Nephron (organoid): ENCODE results near the gene MGA.

Experiments used
- H3K27ac Mint-ChIP-seq, 3 experiments: 2 replicates each; pipeline ENCODE4 v1.8.0; 2020; ENCODE audit warnings: mixed read lengths in 3 of 3, mild to moderate bottlenecking in 2 of 3, moderate library complexity in 1 of 3
- H3K27me3 Mint-ChIP-seq: 2 replicates; pipeline ENCODE4 v1.8.0; 2021; ENCODE audit warnings: low read depth, mild to moderate bottlenecking, moderate library complexity, mixed read lengths
- H3K36me3 Mint-ChIP-seq: 2 replicates; pipeline ENCODE4 v1.8.0; 2020; ENCODE audit warnings: low read depth, mixed read lengths
- H3K4me1 Mint-ChIP-seq: 2 replicates; pipeline ENCODE4 v1.8.0; 2020; ENCODE audit warnings: mixed read lengths
- H3K4me3 Mint-ChIP-seq, 3 experiments: 2 replicates each; pipeline ENCODE4 v1.8.0; 2020; ENCODE audit warnings: mild to moderate bottlenecking in 3 of 3, mixed read lengths in 3 of 3, moderate library complexity in 2 of 3
- H3K9me3 Mint-ChIP-seq: 2 replicates; pipeline ENCODE4 v1.8.0; 2020; ENCODE audit warnings: mixed read lengths
- TF ChIP-seq, protein P1 (sequence below), 3 experiments: fragments of 200-600 bp; sonication (generic); IDR thresholded peaks; one replicate each; pipeline ENCODE4 v1.5.0; 2021; ENCODE audit warnings: antibody characterized with exemption in 3 of 3; ENCODE audit not compliant: unreplicated experiment in 3 of 3

The MGA gene

GRCh38 chr15:41659855-41660234 lies 360 bp upstream of the MGA start:
- TF ChIP-seq, protein P1, sequence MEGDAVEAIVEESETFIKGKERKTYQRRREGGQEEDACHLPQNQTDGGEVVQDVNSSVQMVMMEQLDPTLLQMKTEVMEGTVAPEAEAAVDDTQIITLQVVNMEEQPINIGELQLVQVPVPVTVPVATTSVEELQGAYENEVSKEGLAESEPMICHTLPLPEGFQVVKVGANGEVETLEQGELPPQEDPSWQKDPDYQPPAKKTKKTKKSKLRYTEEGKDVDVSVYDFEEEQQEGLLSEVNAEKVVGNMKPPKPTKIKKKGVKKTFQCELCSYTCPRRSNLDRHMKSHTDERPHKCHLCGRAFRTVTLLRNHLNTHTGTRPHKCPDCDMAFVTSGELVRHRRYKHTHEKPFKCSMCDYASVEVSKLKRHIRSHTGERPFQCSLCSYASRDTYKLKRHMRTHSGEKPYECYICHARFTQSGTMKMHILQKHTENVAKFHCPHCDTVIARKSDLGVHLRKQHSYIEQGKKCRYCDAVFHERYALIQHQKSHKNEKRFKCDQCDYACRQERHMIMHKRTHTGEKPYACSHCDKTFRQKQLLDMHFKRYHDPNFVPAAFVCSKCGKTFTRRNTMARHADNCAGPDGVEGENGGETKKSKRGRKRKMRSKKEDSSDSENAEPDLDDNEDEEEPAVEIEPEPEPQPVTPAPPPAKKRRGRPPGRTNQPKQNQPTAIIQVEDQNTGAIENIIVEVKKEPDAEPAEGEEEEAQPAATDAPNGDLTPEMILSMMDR (IDR thresholded peaks at IDR 0.05; ENCODE audit: unreplicated experiment in 3 of 3) = no peak
- Mint-ChIP-seq H3K9me3 (no peaks in the 10 kb centered on the region), H3K27me3 (peaks cover 6% of the 10 kb centered on the region), H3K36me3 (no peaks in the 10 kb centered on the region), H3K27ac (peak overlapping the region; percentile 83 to 91 (median 90)), H3K4me1 (peaks cover 33% of the 10 kb centered on the region), H3K4me3 (peak overlapping the region; percentile 89 to 93 (median 93))

DNA sequence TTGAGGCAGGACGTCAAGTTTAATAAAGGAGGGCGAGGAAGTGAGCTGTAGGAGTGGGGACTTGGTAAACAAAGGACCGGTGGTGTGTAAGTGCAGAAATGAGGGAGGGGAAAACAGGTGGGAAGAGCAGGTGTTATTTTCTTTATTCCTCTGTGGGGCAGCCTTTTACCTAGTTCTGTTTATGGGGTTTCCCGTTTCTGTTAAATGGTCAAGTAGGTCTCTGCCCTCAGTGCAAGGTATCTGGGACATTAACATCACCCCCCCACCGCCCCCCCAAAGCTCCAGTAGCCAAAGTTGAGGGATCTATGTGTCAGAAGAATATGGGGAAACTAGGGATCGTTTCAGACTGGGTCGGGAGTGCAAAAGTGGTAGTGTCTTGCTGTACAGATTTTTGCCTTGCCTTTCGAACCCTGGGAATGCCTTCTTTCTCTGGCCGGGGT lies 893 bp downstream of the MGA start:
- peak overlapping the region; percentile 83 to 95 (median 90) for H3K27ac Mint-ChIP-seq
- H3K4me3 Mint-ChIP-seq = peak overlapping the region; percentile 89 to 93 (median 93)
- H3K4me1 Mint-ChIP-seq = peaks cover 36% of the 10 kb centered on the region
- H3K36me3 Mint-ChIP-seq = no peaks in the 10 kb centered on the region
- TF ChIP-seq, protein P1 (IDR thresholded peaks at IDR 0.05; ENCODE audit: unreplicated experiment in 3 of 3) = no peak
- H3K9me3 Mint-ChIP-seq = no peaks in the 10 kb centered on the region
- peaks cover 6% of the 10 kb centered on the region for H3K27me3 Mint-ChIP-seq

- Mint-ChIP-seq H3K9me3 (no peaks in the 10 kb centered on the region), H3K4me1 (peaks cover 39% of the 10 kb centered on the region), H3K36me3 (no peaks in the 10 kb centered on the region), H3K27ac (peak overlapping the region; percentile 83 to 95 (median 90)), H3K27me3 (peaks cover 6% of the 10 kb centered on the region), H3K4me3 (peak overlapping the region; percentile 89 to 93 (median 93))
- TF ChIP-seq, protein P1 (IDR thresholded peaks at IDR 0.05; ENCODE audit: unreplicated experiment in 3 of 3) = no peak
These were observed 1.5 kb downstream of the MGA start for GRCh38 chr15:41661518-41662225.

DNA sequence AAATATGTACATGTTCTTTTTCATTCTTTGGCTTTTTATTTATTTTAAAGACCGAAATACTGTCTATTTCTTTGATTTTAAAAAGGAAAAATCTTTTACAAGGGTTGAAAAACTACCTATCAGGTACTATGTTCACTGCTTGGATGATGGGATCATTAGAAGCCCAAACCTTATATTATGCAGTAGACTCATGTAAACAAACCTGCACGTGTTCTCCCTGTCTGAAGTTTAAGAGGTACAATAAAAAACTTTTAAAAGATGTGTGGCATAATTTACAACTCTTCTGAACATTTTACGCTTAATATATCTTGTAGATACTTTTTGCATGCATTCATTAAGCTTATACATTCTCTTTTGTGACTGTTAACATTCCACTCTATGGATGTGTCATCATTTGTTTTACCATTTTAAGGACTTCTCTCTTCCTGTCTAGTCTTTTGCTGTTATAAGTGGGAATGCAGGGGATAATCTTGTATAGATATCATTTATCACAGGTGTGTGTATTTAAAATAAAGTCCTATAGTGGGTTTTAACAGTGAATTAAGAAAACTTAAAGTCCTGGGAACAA lies 6.2 kb downstream of the MGA start:
- Mint-ChIP-seq H3K4me3 (no peak overlapping the region), H3K4me1 (peaks cover 26% of the 10 kb centered on the region)

DNA sequence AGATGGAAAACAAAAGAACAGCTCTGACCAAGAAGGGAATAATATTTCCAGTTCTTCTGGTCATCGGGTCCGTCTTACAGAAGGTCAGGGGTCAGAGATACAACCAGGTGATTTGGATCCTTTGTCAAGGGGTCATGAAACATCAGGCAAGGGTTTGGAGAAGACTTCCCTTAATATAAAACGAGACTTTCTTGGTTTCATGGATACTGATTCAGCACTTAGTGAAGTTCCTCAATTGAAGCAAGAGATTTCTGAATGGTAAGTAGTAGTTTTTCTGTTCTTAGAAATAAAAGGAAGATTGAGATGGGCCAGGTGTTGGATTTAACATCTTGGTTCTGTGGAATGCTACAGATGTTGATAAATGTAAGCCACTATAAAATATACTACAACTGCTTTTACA lies 9.5 kb downstream of the MGA start:
- H3K36me3 Mint-ChIP-seq = peaks cover 36% of the 10 kb centered on the region
- H3K4me1 Mint-ChIP-seq = peaks cover 30% of the 10 kb centered on the region
- no peaks in the 10 kb centered on the region for H3K9me3 Mint-ChIP-seq
- no peaks in the 10 kb centered on the region for H3K27me3 Mint-ChIP-seq
- TF ChIP-seq, protein P1 (IDR thresholded peaks at IDR 0.05; ENCODE audit: unreplicated experiment in 3 of 3) = no peak
- no peak overlapping the region for H3K27ac Mint-ChIP-seq
- H3K4me3 Mint-ChIP-seq = no peak overlapping the region

More for the DNA sequence above, 6.2 kb downstream of the MGA start:
- TF ChIP-seq, protein P1 (IDR thresholded peaks at IDR 0.05; ENCODE audit: unreplicated experiment in 3 of 3) = no peak
- Mint-ChIP-seq H3K9me3 (no peaks in the 10 kb centered on the region), H3K36me3 (peaks cover 30% of the 10 kb centered on the region), H3K27ac (no peak overlapping the region), H3K27me3 (no peaks in the 10 kb centered on the region)
